MCF 10A (cell line): ENCODE measurements around the gene REN. TPM values are rescaled to one million over a fixed set of nuclear protein-coding genes. Genes with fewer than 3 reads are reported as not detected.
A peak's percentile ranks its signal among the peaks of the same experiment; 100 is the strongest.

Source experiments
- BruUV-seq: library from RNA; stranded (reverse); fragments of 400-500 nt; replicated peaks from 2 replicates; lab custom pipeline; 2021; lab: Mats Ljungman, UMichigan
- CTCF ChIA-PET: fragments of 300-600 bp; sonication (Branson Sonifier 250); formaldehyde crosslinking; extraction: SDS; loops from one replicate; lab custom pipeline; 2021; ENCODE audit warnings: antibody characterized with exemption, inconsistent platforms; lab: Yijun Ruan, JAX
- POLR2A ChIA-PET: fragments of 300-600, 350-650 bp; sonication (Branson Sonifier 250); formaldehyde crosslinking; extraction: SDS; loops from one replicate; lab custom pipeline; 2020; ENCODE audit warnings: antibody characterized with exemption, inconsistent platforms; lab: Yijun Ruan, JAX
- DNase-seq: peaks from one replicate; pipeline ENCODE4 v3.0.0-alpha.2; 2018; ENCODE audit not compliant: unreplicated experiment
- H3K27ac Mint-ChIP-seq: one replicate; pipeline ENCODE4 v1.8.0; 2022; ENCODE audit warnings: mild to moderate bottlenecking, low read depth, mixed read lengths; ENCODE audit not compliant: unreplicated experiment
- H3K27me3 Mint-ChIP-seq: one replicate; pipeline ENCODE4 v1.8.0; 2022; ENCODE audit warnings: mixed read lengths; ENCODE audit not compliant: insufficient read depth, unreplicated experiment
- H3K36me3 Mint-ChIP-seq: one replicate; pipeline ENCODE4 v1.8.0; 2022; ENCODE audit warnings: mild to moderate bottlenecking, moderate library complexity, mixed read lengths; ENCODE audit not compliant: insufficient read depth, unreplicated experiment
- H3K4me1 Mint-ChIP-seq: one replicate; pipeline ENCODE4 v1.8.0; 2022; ENCODE audit warnings: mixed read lengths; ENCODE audit not compliant: insufficient read depth, unreplicated experiment
- H3K4me3 Mint-ChIP-seq: one replicate; pipeline ENCODE4 v1.8.0; 2022; ENCODE audit warnings: mild to moderate bottlenecking, moderate library complexity, mixed read lengths; ENCODE audit not compliant: unreplicated experiment
- H3K9me3 Mint-ChIP-seq: one replicate; pipeline ENCODE4 v1.8.0; 2022; ENCODE audit warnings: mixed read lengths; ENCODE audit not compliant: unreplicated experiment
- intact Hi-C: fragments of 100-400 bp; cut with micrococcal nuclease; formaldehyde crosslinking; loops from 2 replicates; pipeline ENCODE4 v1.14.1; 2022
- total RNA-seq: library from RNA; stranded (reverse); gene quantifications from 2 replicates; pipeline ENCODE4 v1.2.3, GENCODE V29; 2022
- TF ChIP-seq, protein P1 (sequence below): fragments of 200-600 bp; IDR thresholded peaks from one replicate; pipeline ENCODE4 v1.8.0; 2022; ENCODE audit warnings: antibody characterized with exemption, mild to moderate bottlenecking; ENCODE audit not compliant: unreplicated experiment

The REN gene
- total RNA-seq, 1 experiment from 2014 or later = not detected

DNA sequence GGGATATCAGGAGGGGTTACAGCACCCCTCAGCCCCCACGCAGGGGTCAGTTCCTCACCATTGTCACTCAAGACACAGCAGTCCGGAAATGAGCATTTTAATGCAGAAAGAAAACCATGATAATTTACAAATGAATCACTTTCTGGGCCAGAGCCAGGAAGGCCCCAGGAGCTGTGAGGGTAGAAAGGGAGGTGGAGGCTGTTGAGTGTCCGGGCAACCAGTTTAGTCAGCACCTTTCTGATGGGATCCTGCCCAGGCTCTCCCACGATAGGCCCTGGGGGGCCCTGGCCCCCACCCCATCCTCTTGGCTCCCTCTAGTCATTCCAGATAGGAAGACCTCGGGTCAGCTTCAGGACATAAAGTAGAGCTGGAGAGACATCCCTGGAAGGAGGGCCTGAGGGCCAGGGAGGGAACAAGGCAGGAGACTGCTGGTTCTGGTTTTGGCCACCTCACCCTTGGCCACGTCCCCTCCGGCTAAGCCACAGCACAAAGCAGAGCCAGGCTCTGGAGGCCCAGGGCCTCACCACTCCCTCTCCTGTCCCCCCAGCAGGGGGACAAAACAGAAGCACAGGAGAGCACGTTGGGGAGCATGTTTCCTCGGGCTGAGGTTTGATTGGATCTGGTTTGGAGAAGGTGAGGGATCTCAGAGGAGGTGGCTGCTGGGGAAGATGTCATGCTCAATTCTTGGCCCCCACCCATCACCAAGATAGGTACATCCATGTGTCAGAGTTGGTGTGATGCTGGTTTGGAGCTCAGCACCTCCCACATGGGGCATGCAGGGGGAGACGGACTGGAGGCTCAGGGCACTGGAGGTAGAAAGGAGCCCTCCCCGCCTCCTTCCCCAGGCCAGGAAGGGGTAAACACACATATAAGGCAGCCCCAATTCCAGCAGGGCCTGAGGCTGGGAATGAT, 34.9 kb downstream of the REN start:
- POLR2A ChIA-PET = interaction anchor here (0.8 to 8.3 kb wide), 15 partner anchors 12 to 269 kb away, joined by 3 to 174 read pairs (median 4); partner anchors contain the start of genes ETNK2, SNRPE and SOX13
- CTCF ChIA-PET = interaction anchor here (0.6 to 16.6 kb wide), 13 partner anchors 8 to 280 kb away, joined by 3 to 452 read pairs (median 10); partner anchors contain the start of genes ETNK2, SNRPE and SOX13
- Mint-ChIP-seq H3K36me3 (peaks cover 48% of the 10 kb centered on the region), H3K4me1 (peaks cover 58% of the 10 kb centered on the region), H3K4me3 (peak overlapping the region; percentile 27), H3K27me3 (no peaks in the 10 kb centered on the region), H3K9me3 (no peaks in the 10 kb centered on the region), H3K27ac (peak overlapping the region; percentile 93)
- DNase-seq = peak; percentile 99
- intact Hi-C loops = no loop called here
- no TSS peak for BruUV-seq
- TF ChIP-seq, protein P1, sequence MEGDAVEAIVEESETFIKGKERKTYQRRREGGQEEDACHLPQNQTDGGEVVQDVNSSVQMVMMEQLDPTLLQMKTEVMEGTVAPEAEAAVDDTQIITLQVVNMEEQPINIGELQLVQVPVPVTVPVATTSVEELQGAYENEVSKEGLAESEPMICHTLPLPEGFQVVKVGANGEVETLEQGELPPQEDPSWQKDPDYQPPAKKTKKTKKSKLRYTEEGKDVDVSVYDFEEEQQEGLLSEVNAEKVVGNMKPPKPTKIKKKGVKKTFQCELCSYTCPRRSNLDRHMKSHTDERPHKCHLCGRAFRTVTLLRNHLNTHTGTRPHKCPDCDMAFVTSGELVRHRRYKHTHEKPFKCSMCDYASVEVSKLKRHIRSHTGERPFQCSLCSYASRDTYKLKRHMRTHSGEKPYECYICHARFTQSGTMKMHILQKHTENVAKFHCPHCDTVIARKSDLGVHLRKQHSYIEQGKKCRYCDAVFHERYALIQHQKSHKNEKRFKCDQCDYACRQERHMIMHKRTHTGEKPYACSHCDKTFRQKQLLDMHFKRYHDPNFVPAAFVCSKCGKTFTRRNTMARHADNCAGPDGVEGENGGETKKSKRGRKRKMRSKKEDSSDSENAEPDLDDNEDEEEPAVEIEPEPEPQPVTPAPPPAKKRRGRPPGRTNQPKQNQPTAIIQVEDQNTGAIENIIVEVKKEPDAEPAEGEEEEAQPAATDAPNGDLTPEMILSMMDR = no peak

DNA sequence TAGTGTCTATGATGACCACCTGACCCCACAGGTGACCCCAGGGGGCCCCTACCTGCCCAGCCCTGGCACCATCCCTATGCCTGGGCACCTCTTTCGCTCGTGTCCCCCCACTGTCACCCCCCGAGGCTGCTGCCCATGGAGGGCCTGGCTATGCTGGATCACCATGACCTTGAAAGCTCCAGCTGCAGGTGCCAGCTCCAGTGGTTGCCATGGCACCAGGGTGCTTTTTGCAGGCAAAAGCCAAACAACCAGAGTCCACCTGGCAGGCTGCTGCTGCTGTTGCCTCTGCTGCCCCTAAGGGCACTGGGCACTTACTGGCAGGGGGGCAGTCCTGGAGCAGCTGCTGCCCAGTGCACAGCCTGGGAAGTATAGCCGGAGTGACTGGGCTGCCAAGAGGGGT, 36.0 kb downstream of the REN start:
- BruUV-seq = no TSS peak
- peak overlapping the region; percentile 27 for H3K4me3 Mint-ChIP-seq
- DNase-seq = peak; percentile 61
- H3K4me1 Mint-ChIP-seq = peaks cover 58% of the 10 kb centered on the region
- H3K27ac Mint-ChIP-seq = peak overlapping the region; percentile 93
- CTCF ChIA-PET = interaction anchor here (0.6 to 16.6 kb wide), 24 partner anchors 9 to 771 kb away, joined by 3 to 452 read pairs (median 9); partner anchors contain the start of genes ETNK2, REN, SNRPE and SOX13
- intact Hi-C loops = no loop called here
- POLR2A ChIA-PET = interaction anchor here (0.9 to 8.3 kb wide), 11 partner anchors 11 to 268 kb away, joined by 3 to 174 read pairs (median 4); partner anchors contain the start of genes ETNK2, SNRPE and SOX13
- H3K36me3 Mint-ChIP-seq = peaks cover 45% of the 10 kb centered on the region
- H3K9me3 Mint-ChIP-seq = no peaks in the 10 kb centered on the region
- TF ChIP-seq, protein P1 = no peak
- no peaks in the 10 kb centered on the region for H3K27me3 Mint-ChIP-seq

DNA sequence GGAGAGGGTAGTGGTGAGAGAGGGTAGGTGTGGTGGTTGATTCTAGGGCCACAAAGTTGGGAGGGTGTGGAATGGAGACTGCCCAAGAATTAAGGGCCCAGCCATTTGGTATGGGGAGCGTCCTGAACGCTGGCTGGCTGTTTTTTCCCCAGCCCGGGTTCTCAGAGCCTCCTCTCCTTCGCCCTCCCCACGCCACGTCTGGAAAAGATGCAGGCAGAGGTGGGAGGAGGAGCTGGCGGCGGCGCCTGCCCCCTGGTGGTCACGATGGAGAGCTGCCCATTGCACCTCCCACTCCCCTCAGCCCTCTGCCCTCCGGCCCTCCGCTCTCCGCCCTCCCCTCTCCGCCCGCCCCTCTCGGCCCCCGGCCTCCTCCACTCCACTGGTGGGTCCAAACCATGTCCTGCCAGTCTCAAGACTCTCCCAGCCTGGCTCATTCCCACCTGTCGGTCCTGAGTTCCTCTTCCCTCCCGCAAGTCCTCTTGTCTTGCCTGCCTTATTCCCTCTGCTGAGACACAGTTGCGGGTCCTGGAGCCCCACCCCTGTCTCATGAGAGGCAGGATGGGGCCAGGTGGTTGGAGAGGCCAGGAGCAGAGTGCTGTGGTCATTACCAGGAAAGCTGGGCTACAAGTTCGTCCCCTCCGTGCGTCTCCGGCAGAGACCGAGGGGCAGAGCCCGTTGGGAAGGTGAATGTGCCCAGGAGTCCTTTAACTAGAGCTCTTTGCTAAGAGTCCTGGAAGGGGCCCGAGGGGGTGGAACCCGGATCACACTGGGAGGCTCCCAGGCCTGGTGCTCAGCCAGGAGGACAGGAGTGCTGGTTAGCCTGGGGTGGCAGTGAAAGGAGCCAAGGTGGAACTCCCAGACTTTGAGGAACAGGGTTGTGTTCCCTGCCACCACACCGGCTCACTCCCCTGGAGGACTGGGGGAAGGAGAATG, 36.9 kb downstream of the REN start:
- peaks cover 40% of the 10 kb centered on the region for H3K36me3 Mint-ChIP-seq
- peak overlapping the region; percentile 63 for H3K27ac Mint-ChIP-seq
- ChIA-PET CTCF (interaction anchor here (0.5 to 16.6 kb wide), 82 partner anchors 9 to 1355 kb away, joined by 3 to 452 read pairs (median 4); partner anchors contain the start of genes ETNK2, REN, SNRPE and SOX13), POLR2A (interaction anchor here (0.6 to 8.3 kb wide), 24 partner anchors 8 to 1099 kb away, joined by 3 to 174 read pairs (median 4); partner anchors contain the start of genes ETNK2, SNRPE, SOX13 and TMCC2)
- intact Hi-C loops = loop anchor here (1.0 to 10.0 kb wide), 7 partner anchors 33 to 787 kb away; partner anchors contain the start of gene ATP2B4
- DNase-seq = peak; percentile 86
- no peaks in the 10 kb centered on the region for H3K9me3 Mint-ChIP-seq
- H3K27me3 Mint-ChIP-seq = no peaks in the 10 kb centered on the region
- H3K4me3 Mint-ChIP-seq = peak overlapping the region; percentile 68
- TF ChIP-seq, protein P1 = peak; percentile 100
- H3K4me1 Mint-ChIP-seq = peaks cover 58% of the 10 kb centered on the region
- no TSS peak for BruUV-seq
